ENCODE data around the gene EHBP1. TPM values are rescaled to one million over a fixed set of nuclear protein-coding genes. Genes with fewer than 3 reads are reported as not detected.

EHBP1 gene
- total RNA-seq, 4 donors from 2014 or later, result 52.6 to 167 (median 135) TPM

DNA sequence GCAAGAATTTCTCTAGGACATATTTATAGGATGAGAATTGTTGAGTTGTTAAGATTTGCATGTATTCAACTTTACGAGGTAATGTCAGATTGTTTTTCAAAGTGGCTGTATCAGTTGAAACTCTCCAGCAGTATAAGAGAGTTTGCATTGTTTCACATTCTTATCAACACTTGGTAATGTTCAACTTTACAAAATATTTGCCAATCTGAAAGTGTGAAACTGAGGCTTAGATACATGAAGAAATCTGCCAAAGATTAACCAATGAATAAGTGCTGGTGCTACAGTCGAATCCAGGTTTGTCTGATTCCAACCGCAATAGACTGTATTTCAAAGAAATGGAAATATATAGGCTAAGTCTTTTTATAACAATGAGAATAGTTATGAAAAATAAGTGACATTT is 117.0 kb downstream of the EHBP1 start:
- intact Hi-C loops (cut with DNase I; ENCODE audit: low total_unique reads), result no loop called here
- no peak for DNase-seq
- Histone ChIP-seq H3K4me3 (no peak overlapping the region), H3K27me3 (no peaks in the 10 kb centered on the region), H3K36me3 (no peaks in the 10 kb centered on the region), H3K4me1 (no peaks in the 10 kb centered on the region), H3K9me3 (no peaks in the 10 kb centered on the region), H3K27ac (no peak overlapping the region)
- TF ChIP-seq POLR2A (IDR thresholded peaks at IDR 0.05), result no peak
- no peak for TF ChIP-seq CTCF (IDR thresholded peaks at IDR 0.05)

DNA sequence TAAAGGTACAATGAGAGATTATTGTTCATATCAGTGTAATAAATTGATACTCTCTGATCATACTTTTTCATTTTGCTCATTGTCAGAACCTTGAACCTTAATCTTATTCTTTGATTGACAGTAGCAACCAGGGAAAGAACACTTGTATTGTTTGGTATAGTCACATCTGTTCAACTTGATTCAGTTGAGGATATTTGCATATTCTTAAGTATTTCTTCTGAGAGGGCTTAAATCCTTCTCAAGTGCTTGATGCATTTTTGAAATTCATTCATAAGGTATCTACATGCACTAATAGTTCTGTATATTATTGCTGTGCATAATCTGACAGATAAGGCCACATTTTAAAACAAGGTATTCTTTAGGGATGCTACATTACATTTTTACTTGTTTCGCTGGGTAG is 118.9 kb downstream of the EHBP1 start:
- H3K27ac ChIP-seq, result no peak overlapping the region
- DNase-seq, result no peak
- no peaks in the 10 kb centered on the region for H3K36me3 ChIP-seq
- H3K9me3 ChIP-seq, result no peaks in the 10 kb centered on the region
- no peaks in the 10 kb centered on the region for H3K4me1 ChIP-seq
- no peaks in the 10 kb centered on the region for H3K27me3 ChIP-seq
- TF ChIP-seq CTCF (IDR thresholded peaks at IDR 0.05) (no peak), POLR2A (IDR thresholded peaks at IDR 0.05) (no peak)
- no peak overlapping the region for H3K4me3 ChIP-seq
- intact Hi-C loops (cut with DNase I; ENCODE audit: low total_unique reads), result no loop called here

GRCh38 chr2:62826141-62826540 is 120.6 kb downstream of the EHBP1 start:
- Histone ChIP-seq H3K27me3 (no peaks in the 10 kb centered on the region), H3K36me3 (no peaks in the 10 kb centered on the region), H3K4me1 (no peaks in the 10 kb centered on the region), H3K27ac (no peak overlapping the region), H3K4me3 (no peak overlapping the region), H3K9me3 (no peaks in the 10 kb centered on the region)
- DNase-seq, result no peak
- intact Hi-C loops (cut with DNase I; ENCODE audit: low total_unique reads), result no loop called here
- TF ChIP-seq CTCF (IDR thresholded peaks at IDR 0.05) (no peak), POLR2A (IDR thresholded peaks at IDR 0.05) (no peak)

- no peak for TF ChIP-seq CTCF (IDR thresholded peaks at IDR 0.05)
- no peak for TF ChIP-seq POLR2A (IDR thresholded peaks at IDR 0.05)
- intact Hi-C loops (cut with DNase I; ENCODE audit: low total_unique reads), result no loop called here
These were observed 121.6 kb downstream of the EHBP1 start for GRCh38 chr2:62826953-62827675.

DNA sequence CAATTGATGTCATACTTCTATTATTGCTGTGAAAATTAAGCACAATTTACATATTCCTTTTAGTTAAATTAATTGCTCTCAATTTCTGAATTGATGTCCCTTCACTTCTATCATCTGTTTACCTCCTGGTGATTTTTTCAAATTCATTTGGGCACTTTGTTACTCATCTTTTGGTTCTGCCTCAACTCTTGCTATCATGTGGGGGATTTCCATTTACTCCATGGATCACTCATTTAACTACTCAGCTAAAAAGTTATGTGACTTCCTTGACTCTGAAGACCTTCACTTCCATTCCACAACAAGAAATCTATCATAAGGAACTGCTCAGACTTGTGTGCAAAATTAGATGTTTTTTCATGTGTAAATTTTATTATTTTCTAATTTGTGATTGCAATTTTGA is 126.2 kb downstream of the EHBP1 start:
- no peak for DNase-seq
- H3K9me3 ChIP-seq, result no peaks in the 10 kb centered on the region
- intact Hi-C loops (cut with DNase I; ENCODE audit: low total_unique reads), result loop anchor here (10.0 kb wide), 1 partner anchor 1447 kb away; no protein-coding TSS in a partner anchor
- TF ChIP-seq POLR2A (IDR thresholded peaks at IDR 0.05), result no peak
- TF ChIP-seq CTCF (IDR thresholded peaks at IDR 0.05), result no peak
- no peak overlapping the region for H3K4me3 ChIP-seq
- no peaks in the 10 kb centered on the region for H3K4me1 ChIP-seq
- H3K36me3 ChIP-seq, result no peaks in the 10 kb centered on the region
- no peaks in the 10 kb centered on the region for H3K27me3 ChIP-seq
- no peak overlapping the region for H3K27ac ChIP-seq

More at GRCh38 chr2:62826953-62827675, 121.6 kb downstream of the EHBP1 start:
- no peak overlapping the region for H3K27ac ChIP-seq
- H3K9me3 ChIP-seq, result no peaks in the 10 kb centered on the region
- no peak for DNase-seq
- no peak overlapping the region for H3K4me3 ChIP-seq
- no peaks in the 10 kb centered on the region for H3K27me3 ChIP-seq
- H3K4me1 ChIP-seq, result no peaks in the 10 kb centered on the region
- H3K36me3 ChIP-seq, result no peaks in the 10 kb centered on the region

All from uterus (tissue), 4 donors.